OCI-LY3 (cell line): Measurements from ENCODE around the gene C3orf52.
"Not testable (repeated sequence)": the region's sequence is repeated elsewhere in the genome, so short reads cannot be mapped to it uniquely, and the experiment has no call there.

ENCODE experiments used
- H2AFZ ChIP-seq: fragments of 200-600, 300-600 bp; shearing (Covaris generic); 2 replicates; pipeline ENCODE4 v1.6.0; 2014; ENCODE audit warnings: antibody characterized with exemption, low read depth, low read length
- H3K27ac ChIP-seq: fragments of 200-600, 300-600 bp; sonication (generic); 2 replicates; pipeline ENCODE4 v1.5.1; 2014; ENCODE audit warnings: mild to moderate bottlenecking, low read length, moderate library complexity, mixed read lengths
- H3K27me3 ChIP-seq: fragments of 200-600, 300-600 bp; sonication (generic); 2 replicates; pipeline ENCODE4 v1.6.1; 2014; ENCODE audit warnings: low read depth, low read length, mixed read lengths
- H3K36me3 ChIP-seq: fragments of 200-600, 300-600 bp; sonication (generic); replicated peaks from 2 replicates; pipeline ENCODE3; 2014; ENCODE audit warnings: low read depth, low read length, mixed read lengths
- H3K4me1 ChIP-seq: fragments of 300-600, 200-600 bp; sonication (generic); 2 replicates; pipeline ENCODE4 v1.6.1; 2014; ENCODE audit warnings: low read length, mixed read lengths
- H3K4me2 ChIP-seq: fragments of 200-600, 300-600 bp; sonication (generic); 2 replicates; pipeline ENCODE4 v1.6.1; 2014; ENCODE audit warnings: low read length, mixed read lengths
- H3K4me3 ChIP-seq: fragments of 300-600, 200-600 bp; sonication (generic); 2 replicates; pipeline ENCODE4 v1.5.1; 2014; ENCODE audit warnings: antibody characterized with exemption, mild to moderate bottlenecking, low read length, moderate library complexity
- H3K79me2 ChIP-seq: fragments of 300-600, 200-600 bp; shearing (Covaris generic); 2 replicates; pipeline ENCODE4 v1.6.1; 2014; ENCODE audit warnings: mild to moderate bottlenecking, low read length, mixed read lengths
- H3K9ac ChIP-seq: fragments of 300-600, 200-600 bp; shearing (Covaris generic); 2 replicates; pipeline ENCODE4 v1.6.0; 2014; ENCODE audit warnings: mild to moderate bottlenecking, low read length, moderate library complexity
- H3K9me3 ChIP-seq: fragments of 200-600, 300-600 bp; shearing (Covaris generic); 2 replicates; pipeline ENCODE4 v1.6.1; 2014; ENCODE audit warnings: low read length, mixed read lengths; ENCODE audit not compliant: insufficient read depth
- H4K20me1 ChIP-seq: fragments of 200-600, 300-600 bp; sonication (generic); 2 replicates; pipeline ENCODE4 v1.6.1; 2016; ENCODE audit warnings: low read length, mixed read lengths; ENCODE audit not compliant: insufficient read depth
- CTCF ChIP-seq: fragments of 200-600, 300-600 bp; sonication (generic); IDR thresholded peaks from 2 replicates; pipeline ENCODE4 v1.5.1; 2014; ENCODE audit warnings: antibody characterized with exemption, low read length, low read depth
- EZH2phosphoT487 ChIP-seq: fragments of 200-600 bp; shearing (Covaris generic); IDR thresholded peaks from 2 replicates; pipeline ENCODE4 v1.6.1; 2018; ENCODE audit warnings: antibody characterized with exemption, mixed run types, low read depth

The C3orf52 gene

GRCh38 chr3:112086076-112086854 lies at the start of gene C3orf52:
Gene C3orf52, plus strand, starts transcription at chr3:112086389. Its CDS starts 19 bp downstream, at chr3:112086408.
- 0 out of 2 replicates have a peak, but pooled peaks cover 3% of the 10 kb centered on the region for H3K27me3 ChIP-seq
- no peaks in the 10 kb centered on the region for H3K79me2 ChIP-seq
- peak within 1 kb of the TSS; percentile 96 for H3K4me2 ChIP-seq
- TF ChIP-seq EZH2phosphoT487 (no peak), CTCF (peak; percentile 11; the same call in 1 of the 2 replicates)
- H3K9ac ChIP-seq, result peak within 1 kb of the TSS; percentile 77
- no peaks in the 10 kb centered on the region for H4K20me1 ChIP-seq
- H3K36me3 ChIP-seq, result no peaks in the 10 kb centered on the region
- no peaks in the 10 kb centered on the region for H3K9me3 ChIP-seq
- H3K27ac ChIP-seq, result no peak within 1 kb of the TSS
- H2AFZ ChIP-seq, result peak within 1 kb of the TSS; percentile 92
- peak within 1 kb of the TSS; percentile 95 for H3K4me3 ChIP-seq
- H3K4me1 ChIP-seq, result peaks cover 10% of the 10 kb centered on the region; the same call in 1 of the 2 replicates

GRCh38 chr3:112037194-112037593 lies 49.0 kb upstream of the C3orf52 start:
- H3K79me2 ChIP-seq, H3K27me3 ChIP-seq, H4K20me1 ChIP-seq, H3K4me3 ChIP-seq, H3K9me3 ChIP-seq, H3K9ac ChIP-seq, H3K36me3 ChIP-seq, H3K4me2 ChIP-seq, H2AFZ ChIP-seq, H3K27ac ChIP-seq: not testable (repeated sequence)
- H3K4me1 ChIP-seq, result peaks cover 16% of the 10 kb centered on the region

- H3K79me2 ChIP-seq, result no peaks in the 10 kb centered on the region
- H3K27ac ChIP-seq, result no peak overlapping the region
- H3K4me2 ChIP-seq, result peak overlapping the region; percentile 69
- no peak overlapping the region for H3K9ac ChIP-seq
- no peaks in the 10 kb centered on the region for H3K36me3 ChIP-seq
- H3K9me3 ChIP-seq, result no peaks in the 10 kb centered on the region
- H3K4me1 ChIP-seq, result peaks cover 21% of the 10 kb centered on the region
- no peaks in the 10 kb centered on the region for H4K20me1 ChIP-seq
- no peak for TF ChIP-seq EZH2phosphoT487
- TF ChIP-seq CTCF, result no peak
- peak overlapping the region; percentile 52 for H2AFZ ChIP-seq
- peak overlapping the region; percentile 43 for H3K4me3 ChIP-seq
- no peaks in the 10 kb centered on the region for H3K27me3 ChIP-seq
Measured at GRCh38 chr3:112038863-112039262, 47.3 kb upstream of the C3orf52 start.

- H3K9me3 ChIP-seq, result no peaks in the 10 kb centered on the region
- no peak overlapping the region for H3K9ac ChIP-seq
- H3K79me2 ChIP-seq, result no peaks in the 10 kb centered on the region
- H3K4me2 ChIP-seq, result no peak overlapping the region
- H4K20me1 ChIP-seq, result no peaks in the 10 kb centered on the region
- no peaks in the 10 kb centered on the region for H3K36me3 ChIP-seq
- no peak overlapping the region for H2AFZ ChIP-seq
- no peak overlapping the region for H3K27ac ChIP-seq
- no peak overlapping the region for H3K4me3 ChIP-seq
- TF ChIP-seq CTCF (no peak), EZH2phosphoT487 (no peak)
- H3K4me1 ChIP-seq, result peaks cover 21% of the 10 kb centered on the region
- H3K27me3 ChIP-seq, result no peaks in the 10 kb centered on the region
Measured at GRCh38 chr3:112041321-112041720, 44.9 kb upstream of the C3orf52 start.
